Measurements from ENCODE around the gene ESYT1. TPM values are rescaled to one million over a fixed set of nuclear protein-coding genes. Genes with fewer than 3 reads are reported as not detected.

The ESYT1 gene
- total RNA-seq, 1 experiment from 2014 or later: 111 TPM

DNA sequence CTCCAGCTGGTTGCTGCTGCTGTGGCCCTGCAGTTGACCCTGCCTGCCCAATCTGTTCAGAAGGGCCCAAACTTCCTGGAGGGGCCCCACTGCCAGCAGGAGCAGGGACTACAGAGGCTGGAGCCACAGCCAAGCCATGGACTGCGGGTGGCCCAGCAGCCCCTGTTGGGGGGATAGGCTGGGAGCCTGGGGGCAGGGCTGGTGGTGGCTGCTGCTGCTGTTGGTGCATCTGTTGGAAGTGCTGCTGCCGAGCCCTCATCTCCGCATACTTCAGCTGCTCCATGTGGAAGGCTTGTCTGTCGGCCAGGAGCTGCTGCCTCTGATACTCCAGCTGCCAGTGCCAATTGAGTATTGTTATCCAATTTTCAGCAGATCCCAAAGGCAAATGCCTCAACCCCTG lies 37.3 kb downstream of the ESYT1 start:
- Histone ChIP-seq H3T11ph (ENCODE audit: low read length) (no peak overlapping the region), H3K9ac (ENCODE audit: extremely low read depth, insufficient read length, low read length) (no peak overlapping the region), H2AK5ac (ENCODE audit: insufficient read length, low read length) (no peak overlapping the region), H3K4me1 (ENCODE audit: insufficient read depth, low read length) (no peaks in the 10 kb centered on the region; the same call in 1 of the 2 replicates), H4K8ac (replicated peaks; ENCODE audit: insufficient read length, low read depth, low read length) (no peak overlapping the region), H2BK12ac (ENCODE audit: insufficient read length, low read depth, low read length) (no peak overlapping the region), H3K4me2 (ENCODE audit: insufficient read depth, insufficient read length, low read length) (no peak overlapping the region), H4K91ac (ENCODE audit: insufficient read length, low read depth, low read length) (no peak overlapping the region), H2BK15ac (ENCODE audit: low read depth, low read length) (no peak overlapping the region), H3K79me2 (ENCODE audit: insufficient read depth, low read length) (no peaks in the 10 kb centered on the region), H3K14ac (ENCODE audit: insufficient read depth, low read length) (no peak overlapping the region), H3K18ac (ENCODE audit: insufficient read length, low read depth, low read length) (no peak overlapping the region), H2BK5ac (ENCODE audit: insufficient read length, low read length) (no peak overlapping the region), H2BK120ac (ENCODE audit: low read depth, low read length, poor library complexity, severe bottlenecking) (no peak overlapping the region), H3K27ac (ENCODE audit: insufficient read length, low read depth, low read length) (no peak overlapping the region), H3K79me1 (ENCODE audit: insufficient read depth, low read depth, low read length, poor library complexity, severe bottlenecking) (no peaks in the 10 kb centered on the region), H2BK20ac (ENCODE audit: low read depth, low read length, poor library complexity, severe bottlenecking) (no peak overlapping the region), H3K23me2 (ENCODE audit: insufficient read length, low read depth, low read length, poor library complexity, severe bottlenecking) (no peaks in the 10 kb centered on the region), H3K56ac (ENCODE audit: insufficient read length, low read depth, low read length) (no peak overlapping the region), H3K9me3 (ENCODE audit: control insufficient read depth, low read depth, low read length) (no peaks in the 10 kb centered on the region), H3K27me3 (ENCODE audit: insufficient read depth, low read length) (no peaks in the 10 kb centered on the region), H2AFZ (ENCODE audit: low read length) (no peak overlapping the region), H3K4ac (ENCODE audit: low read depth, low read length) (no peak overlapping the region), H4K20me1 (ENCODE audit: control insufficient read depth, insufficient read depth, insufficient read length) (no peaks in the 10 kb centered on the region), H4K5ac (ENCODE audit: insufficient read length, low read depth, low read length) (no peak overlapping the region), H3K23ac (ENCODE audit: insufficient read length, low read depth, low read length) (no peak overlapping the region)
- no CpG with 5 or more reads among the region's 4 CpGs for WGBS (ENCODE audit: extremely low coverage, insufficient read length, low lambda C conversion rate)
- peaks cover 29 to 36% of the 10 kb centered on the region in 2 experiments for H3K4me1 Mint-ChIP-seq
- TF ChIP-seq, protein P1, sequence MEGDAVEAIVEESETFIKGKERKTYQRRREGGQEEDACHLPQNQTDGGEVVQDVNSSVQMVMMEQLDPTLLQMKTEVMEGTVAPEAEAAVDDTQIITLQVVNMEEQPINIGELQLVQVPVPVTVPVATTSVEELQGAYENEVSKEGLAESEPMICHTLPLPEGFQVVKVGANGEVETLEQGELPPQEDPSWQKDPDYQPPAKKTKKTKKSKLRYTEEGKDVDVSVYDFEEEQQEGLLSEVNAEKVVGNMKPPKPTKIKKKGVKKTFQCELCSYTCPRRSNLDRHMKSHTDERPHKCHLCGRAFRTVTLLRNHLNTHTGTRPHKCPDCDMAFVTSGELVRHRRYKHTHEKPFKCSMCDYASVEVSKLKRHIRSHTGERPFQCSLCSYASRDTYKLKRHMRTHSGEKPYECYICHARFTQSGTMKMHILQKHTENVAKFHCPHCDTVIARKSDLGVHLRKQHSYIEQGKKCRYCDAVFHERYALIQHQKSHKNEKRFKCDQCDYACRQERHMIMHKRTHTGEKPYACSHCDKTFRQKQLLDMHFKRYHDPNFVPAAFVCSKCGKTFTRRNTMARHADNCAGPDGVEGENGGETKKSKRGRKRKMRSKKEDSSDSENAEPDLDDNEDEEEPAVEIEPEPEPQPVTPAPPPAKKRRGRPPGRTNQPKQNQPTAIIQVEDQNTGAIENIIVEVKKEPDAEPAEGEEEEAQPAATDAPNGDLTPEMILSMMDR (conservative IDR thresholded peaks at IDR 0.05): no peak
- peak overlapping the region; percentile 2 to 60 (median 21); a peak in 3 of 7 replicates for H3K27ac Mint-ChIP-seq
- H3K36me3 Mint-ChIP-seq (ENCODE audit: insufficient read depth in 1 of 3, low read depth in 3 of 3): peaks cover 68 to 93% (median 91%) of the 10 kb centered on the region in 3 experiments
- H3K9me3 Mint-ChIP-seq: no peaks in the 10 kb centered on the region
- no peak overlapping the region for H3K4me3 Mint-ChIP-seq
- H3K27me3 Mint-ChIP-seq (ENCODE audit: low read depth): peaks cover 6% of the 10 kb centered on the region
- DNase-seq: no peak
